Osteocyte (in vitro differentiated cells): ENCODE data around the gene GTSE1. TPM values are rescaled to one million over a fixed set of nuclear protein-coding genes. Genes with fewer than 3 reads are reported as not detected.

Experiments used
- DNase-seq: peaks from one replicate; pipeline ENCODE4 v3.0.0; 2021; ENCODE audit warnings: mixed read lengths; ENCODE audit not compliant: unreplicated experiment; ENCODE audit errors: extremely low spot score
- H3K27ac Mint-ChIP-seq: one replicate; pipeline ENCODE4 v1.8.0; 2021; ENCODE audit warnings: mild to moderate bottlenecking, mixed read lengths; ENCODE audit not compliant: unreplicated experiment
- H3K27me3 Mint-ChIP-seq: one replicate; pipeline ENCODE4 v1.8.0; 2021; ENCODE audit warnings: mixed read lengths; ENCODE audit not compliant: unreplicated experiment
- H3K36me3 Mint-ChIP-seq: one replicate; pipeline ENCODE4 v1.8.0; 2021; ENCODE audit warnings: mixed read lengths; ENCODE audit not compliant: unreplicated experiment
- H3K4me1 Mint-ChIP-seq: one replicate; pipeline ENCODE4 v1.8.0; 2021; ENCODE audit warnings: mixed read lengths; ENCODE audit not compliant: unreplicated experiment
- H3K4me3 Mint-ChIP-seq: one replicate; pipeline ENCODE4 v1.8.0; 2021; ENCODE audit warnings: mild to moderate bottlenecking, moderate library complexity, mixed read lengths; ENCODE audit not compliant: unreplicated experiment
- H3K9me3 Mint-ChIP-seq: one replicate; pipeline ENCODE4 v1.8.0; 2021; ENCODE audit warnings: mixed read lengths; ENCODE audit not compliant: unreplicated experiment
- total RNA-seq: library from RNA; stranded (reverse); gene quantifications from 2 replicates; pipeline ENCODE4 v1.2.1, GENCODE V29; 2021
- TF ChIP-seq, protein P1 (sequence below): fragments of 200-600 bp; sonication (generic); IDR thresholded peaks from 2 replicates; pipeline ENCODE4 v1.5.0; 2021; ENCODE audit warnings: antibody characterized with exemption, mild to moderate bottlenecking, moderate library complexity

GTSE1 gene
- total RNA-seq, 1 donor from 2014 or later = 9.4 TPM

GRCh38 chr22:46350646-46351045 lies 54.0 kb downstream of the GTSE1 start:
- H3K36me3 Mint-ChIP-seq = peaks cover 36% of the 10 kb centered on the region
- H3K27me3 Mint-ChIP-seq = no peaks in the 10 kb centered on the region
- H3K4me1 Mint-ChIP-seq = peaks cover 6% of the 10 kb centered on the region
- no peak for DNase-seq
- TF ChIP-seq, protein P1, sequence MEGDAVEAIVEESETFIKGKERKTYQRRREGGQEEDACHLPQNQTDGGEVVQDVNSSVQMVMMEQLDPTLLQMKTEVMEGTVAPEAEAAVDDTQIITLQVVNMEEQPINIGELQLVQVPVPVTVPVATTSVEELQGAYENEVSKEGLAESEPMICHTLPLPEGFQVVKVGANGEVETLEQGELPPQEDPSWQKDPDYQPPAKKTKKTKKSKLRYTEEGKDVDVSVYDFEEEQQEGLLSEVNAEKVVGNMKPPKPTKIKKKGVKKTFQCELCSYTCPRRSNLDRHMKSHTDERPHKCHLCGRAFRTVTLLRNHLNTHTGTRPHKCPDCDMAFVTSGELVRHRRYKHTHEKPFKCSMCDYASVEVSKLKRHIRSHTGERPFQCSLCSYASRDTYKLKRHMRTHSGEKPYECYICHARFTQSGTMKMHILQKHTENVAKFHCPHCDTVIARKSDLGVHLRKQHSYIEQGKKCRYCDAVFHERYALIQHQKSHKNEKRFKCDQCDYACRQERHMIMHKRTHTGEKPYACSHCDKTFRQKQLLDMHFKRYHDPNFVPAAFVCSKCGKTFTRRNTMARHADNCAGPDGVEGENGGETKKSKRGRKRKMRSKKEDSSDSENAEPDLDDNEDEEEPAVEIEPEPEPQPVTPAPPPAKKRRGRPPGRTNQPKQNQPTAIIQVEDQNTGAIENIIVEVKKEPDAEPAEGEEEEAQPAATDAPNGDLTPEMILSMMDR = no peak
- H3K27ac Mint-ChIP-seq = no peak overlapping the region
- no peak overlapping the region for H3K4me3 Mint-ChIP-seq
- no peaks in the 10 kb centered on the region for H3K9me3 Mint-ChIP-seq

DNA sequence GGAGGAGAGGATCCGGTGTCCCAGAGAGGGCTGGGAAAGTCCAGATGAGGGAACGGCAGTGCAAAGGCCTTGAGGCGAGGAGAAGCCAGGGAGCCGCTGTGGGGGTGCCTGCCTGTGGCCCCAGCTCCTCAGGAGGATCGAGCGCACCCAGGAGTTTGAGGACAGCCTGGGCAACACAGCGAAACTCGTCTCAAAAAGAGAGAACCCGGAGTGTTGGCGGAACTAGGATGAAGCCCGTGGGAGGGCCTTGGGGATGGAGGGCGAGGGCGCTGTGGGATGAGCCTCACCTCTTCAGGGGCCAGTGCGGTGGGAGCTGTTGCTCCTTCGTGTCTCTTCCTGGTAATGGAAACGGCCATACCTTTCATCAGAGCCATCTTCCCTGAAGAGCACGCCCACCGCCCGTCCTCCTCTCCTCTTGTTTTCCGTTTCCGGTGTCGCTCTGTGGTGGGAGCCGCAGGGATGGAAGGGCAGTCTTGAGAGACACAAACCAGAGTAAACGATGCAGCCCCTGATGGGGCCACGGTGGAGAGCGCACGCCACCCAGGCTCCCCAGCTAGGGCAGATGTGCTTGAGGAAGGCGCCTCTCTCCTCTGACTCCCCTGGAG lies 54.6 kb downstream of the GTSE1 start:
- Mint-ChIP-seq H3K36me3 (peaks cover 34% of the 10 kb centered on the region), H3K27me3 (no peaks in the 10 kb centered on the region), H3K4me3 (no peak overlapping the region), H3K4me1 (peaks cover 6% of the 10 kb centered on the region), H3K27ac (no peak overlapping the region), H3K9me3 (no peaks in the 10 kb centered on the region)
- DNase-seq = no peak
- TF ChIP-seq, protein P1 = no peak

DNA sequence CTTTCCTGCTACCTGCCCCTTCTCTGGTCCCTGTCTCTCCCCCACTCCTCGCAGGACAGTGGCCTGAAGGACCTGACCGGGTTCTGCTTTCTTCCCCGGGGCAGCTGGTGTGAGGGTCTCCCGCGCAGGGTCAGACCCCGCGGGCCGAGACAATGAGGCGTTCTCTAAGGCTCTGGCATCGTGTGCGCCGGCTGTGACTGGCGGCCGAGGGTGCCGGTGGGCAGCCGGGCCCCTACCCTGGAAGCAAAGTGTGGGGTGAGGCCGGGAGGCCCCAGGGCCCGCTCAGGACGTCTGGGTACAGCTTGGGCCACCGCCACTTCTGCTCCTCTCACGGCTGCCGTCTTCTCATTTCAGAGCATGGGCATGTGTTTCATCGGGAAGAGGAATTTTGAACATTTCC lies 55.1 kb downstream of the GTSE1 start:
- Mint-ChIP-seq H3K36me3 (peaks cover 29% of the 10 kb centered on the region), H3K4me1 (peaks cover 6% of the 10 kb centered on the region), H3K27ac (no peak overlapping the region), H3K9me3 (no peaks in the 10 kb centered on the region), H3K27me3 (no peaks in the 10 kb centered on the region), H3K4me3 (no peak overlapping the region)
- DNase-seq = no peak
- TF ChIP-seq, protein P1 = no peak

GRCh38 chr22:46352276-46352675 lies 55.6 kb downstream of the GTSE1 start:
- Mint-ChIP-seq H3K4me1 (peaks cover 6% of the 10 kb centered on the region), H3K27ac (no peak overlapping the region), H3K9me3 (no peaks in the 10 kb centered on the region), H3K4me3 (no peak overlapping the region), H3K36me3 (peaks cover 28% of the 10 kb centered on the region), H3K27me3 (no peaks in the 10 kb centered on the region)
- TF ChIP-seq, protein P1 = no peak
- DNase-seq = no peak

DNA sequence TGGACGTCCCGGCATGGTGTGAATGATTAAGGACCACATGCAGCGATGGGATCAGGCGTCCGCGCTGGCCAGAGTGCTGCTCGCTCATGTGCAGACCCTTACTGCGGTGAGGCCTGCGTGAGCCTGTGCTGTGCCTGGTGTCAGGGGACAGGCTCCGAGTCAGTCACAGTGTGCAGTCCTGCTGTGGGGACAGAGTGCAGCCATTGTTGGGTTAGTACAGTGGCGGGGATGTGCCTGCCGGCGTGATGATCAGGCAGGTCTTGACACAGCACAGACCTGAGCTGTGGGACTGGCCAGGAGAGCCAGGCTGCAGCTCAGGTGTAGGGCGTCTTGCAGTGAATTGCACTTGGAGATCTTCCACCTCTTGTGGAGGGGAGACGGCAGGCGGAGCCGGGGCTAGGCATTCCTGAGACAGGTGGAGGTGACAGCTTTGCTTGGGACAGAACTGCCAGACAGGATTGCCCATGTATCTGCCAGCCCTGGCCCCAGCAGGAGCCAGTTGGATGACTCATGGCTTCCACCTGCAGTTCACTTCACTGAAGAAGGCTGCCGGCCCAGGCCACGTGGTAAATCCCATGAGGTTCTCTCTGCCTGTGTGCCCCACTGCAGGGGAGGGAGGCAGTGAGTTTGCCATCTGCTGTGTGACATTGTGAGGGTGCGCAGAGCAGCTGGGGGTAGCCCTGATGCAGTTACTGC lies 56.2 kb downstream of the GTSE1 start:
- H3K36me3 Mint-ChIP-seq = peaks cover 28% of the 10 kb centered on the region
- no peak overlapping the region for H3K27ac Mint-ChIP-seq
- DNase-seq = no peak
- peaks cover 6% of the 10 kb centered on the region for H3K4me1 Mint-ChIP-seq
- no peak overlapping the region for H3K4me3 Mint-ChIP-seq
- TF ChIP-seq, protein P1 = no peak
- H3K27me3 Mint-ChIP-seq = no peaks in the 10 kb centered on the region
- no peaks in the 10 kb centered on the region for H3K9me3 Mint-ChIP-seq
